Measurements from ENCODE around the gene MTCL1.
A peak's percentile ranks its signal among the peaks of the same experiment; 100 is the strongest.
"Not testable (repeated sequence)": the region's sequence is repeated elsewhere in the genome, so short reads cannot be mapped to it uniquely, and the experiment has no call there.

Gene MTCL1

GRCh38 chr18:8754995-8755960, 49.9 kb downstream of the MTCL1 start:
- no peak for TF ChIP-seq CTCF (IDR thresholded peaks at IDR 0.05; ENCODE audit: low read depth, low read length)
- DNase-seq (ENCODE audit: low read depth in 2 of 2), result peak in 1 of 2 donors; percentile 78
- H3K4me3 ChIP-seq (replicated peaks in 1 of 2; ENCODE audit: low read depth in 2 of 2, low read length in 2 of 2), result no peak overlapping the region

GRCh38 chr18:8756571-8756970, 51.2 kb downstream of the MTCL1 start:
- no peak for TF ChIP-seq CTCF (IDR thresholded peaks at IDR 0.05; ENCODE audit: low read depth, low read length)
- no peak overlapping the region for H3K4me3 ChIP-seq (replicated peaks in 1 of 2; ENCODE audit: low read depth in 2 of 2, low read length in 2 of 2)
- DNase-seq (ENCODE audit: low read depth in 2 of 2), result no peak

GRCh38 chr18:8757396-8757997, 52.1 kb downstream of the MTCL1 start:
- TF ChIP-seq CTCF (IDR thresholded peaks at IDR 0.05; ENCODE audit: low read depth, low read length), result no peak
- H3K4me3 ChIP-seq (replicated peaks in 1 of 2; ENCODE audit: low read depth in 2 of 2, low read length in 2 of 2), result no peak overlapping the region
- no peak for DNase-seq (ENCODE audit: low read depth in 2 of 2)

- no peak for TF ChIP-seq CTCF (IDR thresholded peaks at IDR 0.05; ENCODE audit: low read depth, low read length)
- DNase-seq (ENCODE audit: low read depth in 2 of 2), result peak in 1 of 2 donors; percentile 82
- no peak overlapping the region for H3K4me3 ChIP-seq (replicated peaks in 1 of 2; ENCODE audit: low read depth in 2 of 2, low read length in 2 of 2)
Measured at GRCh38 chr18:8758466-8758865, 53.1 kb downstream of the MTCL1 start.

GRCh38 chr18:8760984-8761383, 55.6 kb downstream of the MTCL1 start:
- DNase-seq (ENCODE audit: low read depth in 2 of 2), result no peak
- no peak for TF ChIP-seq CTCF (IDR thresholded peaks at IDR 0.05; ENCODE audit: low read depth, low read length)
- H3K4me3 ChIP-seq (replicated peaks in 1 of 2; ENCODE audit: low read depth in 2 of 2, low read length in 2 of 2), result no peak overlapping the region

GRCh38 chr18:8761535-8761934, 56.2 kb downstream of the MTCL1 start:
- H3K4me3 ChIP-seq (replicated peaks in 1 of 2; ENCODE audit: low read depth in 2 of 2, low read length in 2 of 2); DNase-seq (ENCODE audit: low read depth in 2 of 2): not testable (repeated sequence)

- no peak for TF ChIP-seq CTCF (IDR thresholded peaks at IDR 0.05; ENCODE audit: low read depth, low read length)
- no peak for DNase-seq (ENCODE audit: low read depth in 2 of 2)
- H3K4me3 ChIP-seq (replicated peaks in 1 of 2; ENCODE audit: low read depth in 2 of 2, low read length in 2 of 2), result no peak overlapping the region
Measured at GRCh38 chr18:8762968-8763367, 57.6 kb downstream of the MTCL1 start.

All from cardiac fibroblast (primary cell).